Tibial nerve (tissue), 4 donors: Measurements from ENCODE around the gene PTPRT. TPM values are rescaled to one million over a fixed set of nuclear protein-coding genes. Genes with fewer than 3 reads are reported as not detected.

Experiments used
- DNase-seq, 2 donors: peaks; one replicate each; pipeline ENCODE4 v3.0.0-alpha.2; 2019; ENCODE audit warnings: low spot score in 2 of 2
- H3K27ac ChIP-seq, 4 donors: fragments of 200-600 bp; sonication (generic) in 3 of 4; one replicate each; pipeline ENCODE4 v1.5.1; 2017 to 2019; ENCODE audit warnings: mild to moderate bottlenecking in 1 of 4
- H3K27me3 ChIP-seq, 2 donors: fragments of 200-600 bp; sonication (generic) in 1 of 2; one replicate each; pipeline versions ENCODE4 v1.5.1 to v1.6.0; 2017 to 2019
- H3K36me3 ChIP-seq, 3 donors: fragments of 200-600 bp; sonication (generic); one replicate each; pipeline ENCODE4 v1.5.1; 2018 to 2019
- H3K4me1 ChIP-seq, 4 donors: fragments of 200-600 bp; sonication (generic) in 3 of 4; one replicate each; pipeline ENCODE4 v1.5.1; 2017 to 2019
- H3K4me3 ChIP-seq, 4 donors: fragments of 200-600 bp; sonication (generic) in 3 of 4; one replicate each; pipeline ENCODE4 v1.5.1; 2017 to 2019; ENCODE audit warnings: mild to moderate bottlenecking in 1 of 4, moderate library complexity in 1 of 4
- H3K9me3 ChIP-seq, 4 donors: fragments of 200-600 bp; sonication (generic) in 3 of 4; one replicate each; pipeline ENCODE4 v1.5.1; 2017 to 2019
- EP300 ChIP-seq, 2 donors: sonication (generic); formaldehyde crosslinking; IDR thresholded peaks; one replicate each; pipeline ENCODE4 v1.6.1; 2017; ENCODE audit warnings: antibody characterized with exemption in 2 of 2, mild to moderate bottlenecking in 1 of 2
- POLR2A ChIP-seq, 2 donors: fragments of 450-650 bp; IDR thresholded peaks; one replicate each; pipeline ENCODE4 v1.6.1; 2017; ENCODE audit warnings: antibody characterized with exemption in 2 of 2, mild to moderate bottlenecking in 2 of 2, moderate library complexity in 2 of 2
- WGBS, 2 donors: methylation state at CpG; one replicate each; pipeline ENCODE4 v1.1.5; 2018; 5-methylcytosine and 5-hydroxymethylcytosine counted together
- total RNA-seq, 4 donors: library from RNA; depleted of rRNA; stranded (reverse); fragments of >200 nt; gene quantifications; one replicate each; pipeline ENCODE4 v1.1.0, GENCODE V29; 2016
- TF ChIP-seq, protein P1 (sequence below), 5 experiments: fragments of 200-600 bp in 3 of 5; fragments of 450-650 bp in 2 of 5; sonication (generic) in 3 of 5; IDR thresholded peaks; one replicate each; pipeline ENCODE4 v1.5.1; 2016 to 2019; ENCODE audit warnings: antibody characterized with exemption in 5 of 5, mild to moderate bottlenecking in 3 of 5, moderate library complexity in 2 of 5

PTPRT gene
- total RNA-seq, 4 donors from 2014 or later = under 0.01 TPM; not detected in 3

GRCh38 chr20:42130810-42131596 is 1058.7 kb downstream of the PTPRT start:
- H3K4me1 ChIP-seq = no peaks in the 10 kb centered on the region
- 75 to 82% methylated on average over 5 of the region's 5 CpGs for WGBS, 2 donors
- no peaks in the 10 kb centered on the region for H3K9me3 ChIP-seq
- no peak for DNase-seq
- H3K27ac ChIP-seq = no peak overlapping the region
- no peaks in the 10 kb centered on the region for H3K36me3 ChIP-seq
- no peak overlapping the region for H3K4me3 ChIP-seq
- H3K27me3 ChIP-seq = no peaks in the 10 kb centered on the region
- TF ChIP-seq, protein P1, sequence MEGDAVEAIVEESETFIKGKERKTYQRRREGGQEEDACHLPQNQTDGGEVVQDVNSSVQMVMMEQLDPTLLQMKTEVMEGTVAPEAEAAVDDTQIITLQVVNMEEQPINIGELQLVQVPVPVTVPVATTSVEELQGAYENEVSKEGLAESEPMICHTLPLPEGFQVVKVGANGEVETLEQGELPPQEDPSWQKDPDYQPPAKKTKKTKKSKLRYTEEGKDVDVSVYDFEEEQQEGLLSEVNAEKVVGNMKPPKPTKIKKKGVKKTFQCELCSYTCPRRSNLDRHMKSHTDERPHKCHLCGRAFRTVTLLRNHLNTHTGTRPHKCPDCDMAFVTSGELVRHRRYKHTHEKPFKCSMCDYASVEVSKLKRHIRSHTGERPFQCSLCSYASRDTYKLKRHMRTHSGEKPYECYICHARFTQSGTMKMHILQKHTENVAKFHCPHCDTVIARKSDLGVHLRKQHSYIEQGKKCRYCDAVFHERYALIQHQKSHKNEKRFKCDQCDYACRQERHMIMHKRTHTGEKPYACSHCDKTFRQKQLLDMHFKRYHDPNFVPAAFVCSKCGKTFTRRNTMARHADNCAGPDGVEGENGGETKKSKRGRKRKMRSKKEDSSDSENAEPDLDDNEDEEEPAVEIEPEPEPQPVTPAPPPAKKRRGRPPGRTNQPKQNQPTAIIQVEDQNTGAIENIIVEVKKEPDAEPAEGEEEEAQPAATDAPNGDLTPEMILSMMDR (IDR thresholded peaks at IDR 0.05) = no peak
- TF ChIP-seq EP300 (IDR thresholded peaks at IDR 0.05) (no peak), POLR2A (IDR thresholded peaks at IDR 0.05) (no peak)

DNA sequence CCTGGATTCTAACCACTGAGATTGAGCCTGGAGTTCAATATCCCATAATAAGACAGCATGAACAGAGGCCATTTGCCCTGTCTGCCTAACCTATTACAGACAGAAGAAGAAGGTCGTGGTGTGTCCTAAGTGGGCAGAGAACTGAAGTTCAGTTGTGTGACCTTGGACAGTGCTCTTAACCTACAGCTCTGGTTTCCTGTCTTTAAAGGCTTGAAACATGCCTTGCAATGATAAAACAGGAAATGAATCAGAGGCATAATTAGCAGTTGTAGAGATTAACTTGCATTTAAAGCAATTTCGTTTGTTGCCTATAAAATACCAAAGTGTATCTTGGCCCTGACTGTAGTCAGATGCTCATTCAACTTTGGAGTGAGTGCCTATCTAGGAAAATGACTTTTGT is 1064.3 kb downstream of the PTPRT start:
- Histone ChIP-seq H3K27me3 (no peaks in the 10 kb centered on the region), H3K9me3 (no peaks in the 10 kb centered on the region), H3K36me3 (no peaks in the 10 kb centered on the region), H3K4me3 (no peak overlapping the region), H3K27ac (no peak overlapping the region), H3K4me1 (no peaks in the 10 kb centered on the region)
- DNase-seq = no peak
- 33 to 39% methylated on average over 2 of the region's 2 CpGs for WGBS, 2 donors
- TF ChIP-seq EP300 (IDR thresholded peaks at IDR 0.05) (no peak), POLR2A (IDR thresholded peaks at IDR 0.05) (no peak)
- TF ChIP-seq, protein P1 (IDR thresholded peaks at IDR 0.05) = no peak

DNA sequence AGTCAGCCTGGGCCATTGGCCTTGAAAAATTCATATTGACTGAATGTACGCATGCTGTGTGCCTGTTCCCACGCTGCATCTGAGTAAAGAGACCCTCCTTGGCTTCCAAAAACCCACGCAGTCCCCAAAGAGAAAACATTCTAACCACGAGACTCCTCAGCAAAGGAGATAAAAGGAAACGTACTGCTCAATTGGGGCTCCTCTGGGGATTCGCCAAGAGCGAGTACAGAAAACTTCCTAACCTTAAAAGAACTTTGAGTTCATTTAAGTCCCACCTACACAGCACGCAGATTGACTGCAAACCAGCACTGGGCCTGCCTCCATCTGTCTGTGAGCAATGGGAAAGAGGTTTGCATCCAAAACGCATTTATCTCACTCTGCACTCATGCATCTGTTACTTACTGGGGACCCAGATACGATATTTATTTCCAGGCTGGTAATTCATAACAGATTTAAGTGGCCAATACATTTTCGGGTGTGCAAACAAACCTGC is 1065.7 kb downstream of the PTPRT start:
- H3K4me1 ChIP-seq = no peaks in the 10 kb centered on the region
- DNase-seq = no peak
- 54 to 59% methylated on average over 11 of the region's 11 CpGs for WGBS, 2 donors
- H3K27me3 ChIP-seq = no peaks in the 10 kb centered on the region
- no peak overlapping the region for H3K4me3 ChIP-seq
- H3K27ac ChIP-seq = no peak overlapping the region
- H3K36me3 ChIP-seq = no peaks in the 10 kb centered on the region
- no peaks in the 10 kb centered on the region for H3K9me3 ChIP-seq
- TF ChIP-seq EP300 (IDR thresholded peaks at IDR 0.05) (no peak), POLR2A (IDR thresholded peaks at IDR 0.05) (no peak)
- TF ChIP-seq, protein P1 (IDR thresholded peaks at IDR 0.05) = no peak

DNA sequence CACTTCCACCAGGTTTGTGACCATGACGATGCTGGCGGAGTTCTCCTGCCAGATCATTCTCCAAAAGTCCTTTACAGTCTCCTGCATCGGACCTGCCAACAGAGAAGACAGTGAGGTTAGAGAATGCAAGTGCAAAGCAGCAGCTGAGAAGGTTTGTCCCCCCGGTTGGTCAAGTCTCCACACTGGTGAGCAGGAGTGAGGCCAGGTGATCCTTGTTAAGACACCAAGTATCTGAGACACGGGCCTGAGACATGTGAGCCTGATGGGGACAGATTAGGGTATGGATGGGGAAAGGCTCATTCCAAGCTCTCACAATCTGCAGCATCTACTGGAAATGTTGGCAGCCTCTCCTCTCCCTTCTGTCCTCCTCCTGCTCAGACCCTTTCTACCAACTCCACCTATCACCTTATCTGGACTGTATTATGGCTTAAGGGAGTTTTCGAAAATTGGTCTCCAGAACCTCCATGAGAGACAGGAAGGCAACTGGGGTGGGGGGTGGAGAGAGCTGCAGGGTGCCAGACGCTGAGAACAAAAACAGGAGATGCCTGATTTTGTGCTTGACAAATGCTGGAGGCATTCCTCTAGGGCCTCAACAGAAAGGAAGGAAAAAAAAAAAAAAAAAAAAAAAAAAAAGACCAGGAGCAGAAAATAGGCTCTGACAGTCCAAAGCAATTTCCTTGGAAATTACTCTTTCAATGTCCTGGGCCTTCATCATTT is 1071.1 kb downstream of the PTPRT start:
- no peaks in the 10 kb centered on the region for H3K27me3 ChIP-seq
- H3K27ac ChIP-seq = no peak overlapping the region
- H3K4me3 ChIP-seq = no peak overlapping the region
- no peak for DNase-seq
- no peaks in the 10 kb centered on the region for H3K36me3 ChIP-seq
- no peaks in the 10 kb centered on the region for H3K9me3 ChIP-seq
- no peaks in the 10 kb centered on the region for H3K4me1 ChIP-seq
- 76 to 82% methylated on average over 7 of the region's 7 CpGs for WGBS, 2 donors
- TF ChIP-seq EP300 (IDR thresholded peaks at IDR 0.05) (no peak), POLR2A (IDR thresholded peaks at IDR 0.05) (no peak)
- TF ChIP-seq, protein P1 (IDR thresholded peaks at IDR 0.05) = no peak

DNA sequence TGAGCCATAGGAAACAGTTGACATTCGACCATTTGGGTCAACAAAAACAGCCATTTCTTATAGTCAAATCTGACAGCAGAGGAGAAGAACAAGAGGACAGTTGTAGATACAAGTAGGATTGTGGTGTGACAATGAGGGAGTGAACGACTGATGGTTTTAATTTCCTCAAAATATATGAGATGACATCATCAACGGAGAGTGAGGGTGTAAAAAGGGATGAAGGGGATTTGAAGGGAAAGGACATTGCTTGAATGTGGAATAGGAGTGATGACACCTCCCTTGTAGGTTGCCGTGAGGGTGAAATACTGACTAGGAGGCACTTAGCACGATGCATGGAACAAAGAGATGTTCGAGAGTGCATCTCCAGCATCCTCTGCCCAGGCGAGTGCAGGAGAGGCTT is 1071.7 kb downstream of the PTPRT start:
- 72 to 76% methylated on average over 7 of the region's 7 CpGs for WGBS, 2 donors
- H3K36me3 ChIP-seq = no peaks in the 10 kb centered on the region
- H3K4me3 ChIP-seq = no peak overlapping the region
- no peaks in the 10 kb centered on the region for H3K9me3 ChIP-seq
- no peaks in the 10 kb centered on the region for H3K27me3 ChIP-seq
- no peak for DNase-seq
- no peak overlapping the region for H3K27ac ChIP-seq
- no peak for TF ChIP-seq EP300 (IDR thresholded peaks at IDR 0.05)
- TF ChIP-seq POLR2A (IDR thresholded peaks at IDR 0.05) = no peak
- TF ChIP-seq, protein P1 (IDR thresholded peaks at IDR 0.05) = no peak
- H3K4me1 ChIP-seq = no peaks in the 10 kb centered on the region
